A549 treated with GW870086 at 1 μM for 4 hours (cell line): Measurements from ENCODE around the gene RIT1. TPM values are rescaled to one million over a fixed set of nuclear protein-coding genes. Genes with fewer than 3 reads are reported as not detected.

Experiments
- total RNA-seq: library from RNA; stranded (reverse); fragments of 200-300 nt; extraction: Qiagen RNA extraction; gene quantifications from 5 replicates; pipeline ENCODE4 v1.2.3, GENCODE V29; 2022; ENCODE audit warnings: low read depth

The RIT1 gene
- 21.5 to 24.8 TPM (median 22.5 TPM) in 5 replicates for total RNA-seq

GRCh38 chr1:155911156-155912055 is at the start of gene RIT1:
Gene RIT1, minus strand, starts transcription at chr1:155911349. Its CDS starts 588 bp downstream, at chr1:155910761.

GRCh38 chr1:155940993-155941844 is 30.1 kb upstream of the RIT1 start, which contains the start of gene RXFP4:
Gene RXFP4, plus strand, starts transcription at chr1:155941638. Its CDS starts 72 bp downstream, at chr1:155941710.

GRCh38 chr1:155934097-155934935 is 23.2 kb upstream of the RIT1 start, which contains the start of gene KHDC4:
Gene KHDC4, minus strand, starts transcription at chr1:155934413. Its CDS starts 40 bp downstream, at chr1:155934373.

GRCh38 chr1:155859234-155859829 is 51.8 kb downstream of the RIT1 start, which contains the start of gene SYT11:
Gene SYT11, plus strand, starts transcription at chr1:155859567. Its CDS starts 195 bp downstream, at chr1:155859762.

GRCh38 chr1:155856975-155857930 is 53.9 kb downstream of the RIT1 start, which contains the start of gene GON4L:
Gene GON4L, minus strand, starts transcription at chr1:155857214. Its CDS starts 3,434 bp downstream, at chr1:155853780.

Other genes with a start within 250 kb of the RIT1 start
- gene YY1AP1, start 222.6 kb downstream of the RIT1 start, total RNA-seq = 42.1 to 47.2 TPM (median 47.0 TPM) in 5 replicates
- gene DAP3, start 222.3 kb downstream of the RIT1 start, total RNA-seq = 107 to 131 TPM (median 117 TPM) in 5 replicates
- 13.1 to 16.6 TPM (median 14.8 TPM) in 5 replicates for gene GON4L, start 54.1 kb downstream of the RIT1 start, total RNA-seq
- gene SYT11, start 51.8 kb downstream of the RIT1 start, total RNA-seq = 1.0 to 1.3 TPM (median 1.1 TPM) in 5 replicates
- 20.1 to 26.0 TPM (median 23.3 TPM) in 5 replicates for gene KHDC4, start 23.1 kb upstream of the RIT1 start, total RNA-seq
- not detected in 5 replicates for gene RXFP4, start 30.3 kb upstream of the RIT1 start, total RNA-seq
- 37.0 to 47.9 TPM (median 45.4 TPM) in 5 replicates for gene ARHGEF2, start 67.2 kb upstream of the RIT1 start, total RNA-seq
- gene SSR2, start 109.6 kb upstream of the RIT1 start, total RNA-seq = 260 to 269 TPM (median 265 TPM) in 5 replicates
- 32.7 to 44.1 TPM (median 39.4 TPM) in 5 replicates for gene UBQLN4, start 142.4 kb upstream of the RIT1 start, total RNA-seq
- 155 to 166 TPM (median 160 TPM) in 5 replicates for gene LAMTOR2, start 143.4 kb upstream of the RIT1 start, total RNA-seq
- gene RAB25, start 149.8 kb upstream of the RIT1 start, total RNA-seq = not detected in 5 replicates
- gene MEX3A, start 171.1 kb upstream of the RIT1 start, total RNA-seq = 0.98 to 2.3 TPM (median 1.8 TPM) in 5 replicates
- 635 to 777 TPM (median 765 TPM) in 5 replicates for gene LMNA, start 203.4 kb upstream of the RIT1 start, total RNA-seq
- 0.33 to 0.47 TPM (median 0.41 TPM) in 5 replicates for gene SEMA4A, start 242.2 kb upstream of the RIT1 start, total RNA-seq